Nephron (organoid): ENCODE results near the gene NFIC.

Experiments used
- H3K27ac Mint-ChIP-seq, 3 experiments: 2 replicates each; pipeline ENCODE4 v1.8.0; 2020; ENCODE audit warnings: mixed read lengths in 3 of 3, mild to moderate bottlenecking in 2 of 3, moderate library complexity in 1 of 3
- H3K27me3 Mint-ChIP-seq: 2 replicates; pipeline ENCODE4 v1.8.0; 2021; ENCODE audit warnings: low read depth, mild to moderate bottlenecking, moderate library complexity, mixed read lengths
- H3K36me3 Mint-ChIP-seq: 2 replicates; pipeline ENCODE4 v1.8.0; 2020; ENCODE audit warnings: low read depth, mixed read lengths
- H3K4me1 Mint-ChIP-seq: 2 replicates; pipeline ENCODE4 v1.8.0; 2020; ENCODE audit warnings: mixed read lengths
- H3K4me3 Mint-ChIP-seq, 3 experiments: 2 replicates each; pipeline ENCODE4 v1.8.0; 2020; ENCODE audit warnings: mild to moderate bottlenecking in 3 of 3, mixed read lengths in 3 of 3, moderate library complexity in 2 of 3
- H3K9me3 Mint-ChIP-seq: 2 replicates; pipeline ENCODE4 v1.8.0; 2020; ENCODE audit warnings: mixed read lengths
- TF ChIP-seq, protein P1 (sequence below), 3 experiments: fragments of 200-600 bp; sonication (generic); IDR thresholded peaks; one replicate each; pipeline ENCODE4 v1.5.0; 2021; ENCODE audit warnings: antibody characterized with exemption in 3 of 3; ENCODE audit not compliant: unreplicated experiment in 3 of 3

Gene NFIC

GRCh38 chr19:3475449-3475848, 109.1 kb downstream of the NFIC start:
- no peak overlapping the region for H3K27ac Mint-ChIP-seq
- peaks cover 4% of the 10 kb centered on the region for H3K4me1 Mint-ChIP-seq
- TF ChIP-seq, protein P1, sequence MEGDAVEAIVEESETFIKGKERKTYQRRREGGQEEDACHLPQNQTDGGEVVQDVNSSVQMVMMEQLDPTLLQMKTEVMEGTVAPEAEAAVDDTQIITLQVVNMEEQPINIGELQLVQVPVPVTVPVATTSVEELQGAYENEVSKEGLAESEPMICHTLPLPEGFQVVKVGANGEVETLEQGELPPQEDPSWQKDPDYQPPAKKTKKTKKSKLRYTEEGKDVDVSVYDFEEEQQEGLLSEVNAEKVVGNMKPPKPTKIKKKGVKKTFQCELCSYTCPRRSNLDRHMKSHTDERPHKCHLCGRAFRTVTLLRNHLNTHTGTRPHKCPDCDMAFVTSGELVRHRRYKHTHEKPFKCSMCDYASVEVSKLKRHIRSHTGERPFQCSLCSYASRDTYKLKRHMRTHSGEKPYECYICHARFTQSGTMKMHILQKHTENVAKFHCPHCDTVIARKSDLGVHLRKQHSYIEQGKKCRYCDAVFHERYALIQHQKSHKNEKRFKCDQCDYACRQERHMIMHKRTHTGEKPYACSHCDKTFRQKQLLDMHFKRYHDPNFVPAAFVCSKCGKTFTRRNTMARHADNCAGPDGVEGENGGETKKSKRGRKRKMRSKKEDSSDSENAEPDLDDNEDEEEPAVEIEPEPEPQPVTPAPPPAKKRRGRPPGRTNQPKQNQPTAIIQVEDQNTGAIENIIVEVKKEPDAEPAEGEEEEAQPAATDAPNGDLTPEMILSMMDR (IDR thresholded peaks at IDR 0.05; ENCODE audit: unreplicated experiment in 3 of 3), result no peak
- peaks cover 22% of the 10 kb centered on the region for H3K27me3 Mint-ChIP-seq
- no peak overlapping the region for H3K4me3 Mint-ChIP-seq
- no peaks in the 10 kb centered on the region for H3K9me3 Mint-ChIP-seq
- no peaks in the 10 kb centered on the region for H3K36me3 Mint-ChIP-seq

- TF ChIP-seq, protein P1 (IDR thresholded peaks at IDR 0.05; ENCODE audit: unreplicated experiment in 3 of 3), result no peak
- peaks cover 36% of the 10 kb centered on the region for H3K27me3 Mint-ChIP-seq
- H3K4me3 Mint-ChIP-seq, result no peak overlapping the region
- no peaks in the 10 kb centered on the region for H3K36me3 Mint-ChIP-seq
- no peaks in the 10 kb centered on the region for H3K9me3 Mint-ChIP-seq
- no peak overlapping the region for H3K27ac Mint-ChIP-seq
- H3K4me1 Mint-ChIP-seq, result no peaks in the 10 kb centered on the region
These were observed 110.4 kb downstream of the NFIC start for GRCh38 chr19:3476830-3477229.

DNA sequence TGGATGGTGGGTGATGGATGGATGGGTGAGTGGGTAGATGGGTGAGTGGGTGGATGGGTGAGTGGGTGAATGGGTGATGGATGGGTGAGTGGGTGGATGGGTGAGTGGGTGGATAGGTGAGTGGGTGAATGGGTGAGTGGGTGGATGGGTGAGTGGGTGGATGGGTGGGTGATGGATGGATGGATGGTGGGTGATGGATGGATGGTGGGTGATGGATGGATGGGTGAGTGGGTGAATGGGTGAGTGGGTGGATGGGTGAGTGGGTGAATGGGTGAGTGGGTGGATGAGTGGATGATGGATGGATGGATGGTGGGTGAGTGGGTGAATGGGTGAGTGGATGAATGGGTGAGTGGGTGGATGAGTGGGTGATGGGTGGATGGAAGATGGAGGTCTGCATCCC, 111.1 kb downstream of the NFIC start:
- Mint-ChIP-seq H3K27me3 (peaks cover 43% of the 10 kb centered on the region), H3K36me3 (no peaks in the 10 kb centered on the region), H3K4me3 (no peak overlapping the region), H3K27ac (no peak overlapping the region), H3K4me1 (no peaks in the 10 kb centered on the region), H3K9me3 (no peaks in the 10 kb centered on the region)
- TF ChIP-seq, protein P1 (IDR thresholded peaks at IDR 0.05; ENCODE audit: unreplicated experiment in 3 of 3), result no peak

- Mint-ChIP-seq H3K27me3 (peaks cover 44% of the 10 kb centered on the region), H3K4me1 (no peaks in the 10 kb centered on the region), H3K4me3 (peak overlapping the region in 2 of 3 experiments; percentile 57 to 65), H3K9me3 (no peaks in the 10 kb centered on the region), H3K36me3 (no peaks in the 10 kb centered on the region), H3K27ac (peak overlapping the region in 2 of 3 experiments; percentile 21 to 42)
- TF ChIP-seq, protein P1 (IDR thresholded peaks at IDR 0.05; ENCODE audit: unreplicated experiment in 3 of 3), result no peak
These were observed 111.6 kb downstream of the NFIC start for GRCh38 chr19:3477951-3478350.

- peak overlapping the region in 1 of 3 experiments; percentile 89 for H3K27ac Mint-ChIP-seq
- no peaks in the 10 kb centered on the region for H3K4me1 Mint-ChIP-seq
- no peaks in the 10 kb centered on the region for H3K36me3 Mint-ChIP-seq
- peaks cover 44% of the 10 kb centered on the region for H3K27me3 Mint-ChIP-seq
- no peaks in the 10 kb centered on the region for H3K9me3 Mint-ChIP-seq
- TF ChIP-seq, protein P1 (IDR thresholded peaks at IDR 0.05; ENCODE audit: unreplicated experiment in 3 of 3), result no peak
- H3K4me3 Mint-ChIP-seq, result peak overlapping the region in 2 of 3 experiments; percentile 75 to 84
These were observed 112.2 kb downstream of the NFIC start for GRCh38 chr19:3478409-3479176.
